ENCODE data around the gene TXNDC9.
"Not testable (repeated sequence)": the region's sequence is repeated elsewhere in the genome, so short reads cannot be mapped to it uniquely, and the experiment has no call there.

The TXNDC9 gene

DNA sequence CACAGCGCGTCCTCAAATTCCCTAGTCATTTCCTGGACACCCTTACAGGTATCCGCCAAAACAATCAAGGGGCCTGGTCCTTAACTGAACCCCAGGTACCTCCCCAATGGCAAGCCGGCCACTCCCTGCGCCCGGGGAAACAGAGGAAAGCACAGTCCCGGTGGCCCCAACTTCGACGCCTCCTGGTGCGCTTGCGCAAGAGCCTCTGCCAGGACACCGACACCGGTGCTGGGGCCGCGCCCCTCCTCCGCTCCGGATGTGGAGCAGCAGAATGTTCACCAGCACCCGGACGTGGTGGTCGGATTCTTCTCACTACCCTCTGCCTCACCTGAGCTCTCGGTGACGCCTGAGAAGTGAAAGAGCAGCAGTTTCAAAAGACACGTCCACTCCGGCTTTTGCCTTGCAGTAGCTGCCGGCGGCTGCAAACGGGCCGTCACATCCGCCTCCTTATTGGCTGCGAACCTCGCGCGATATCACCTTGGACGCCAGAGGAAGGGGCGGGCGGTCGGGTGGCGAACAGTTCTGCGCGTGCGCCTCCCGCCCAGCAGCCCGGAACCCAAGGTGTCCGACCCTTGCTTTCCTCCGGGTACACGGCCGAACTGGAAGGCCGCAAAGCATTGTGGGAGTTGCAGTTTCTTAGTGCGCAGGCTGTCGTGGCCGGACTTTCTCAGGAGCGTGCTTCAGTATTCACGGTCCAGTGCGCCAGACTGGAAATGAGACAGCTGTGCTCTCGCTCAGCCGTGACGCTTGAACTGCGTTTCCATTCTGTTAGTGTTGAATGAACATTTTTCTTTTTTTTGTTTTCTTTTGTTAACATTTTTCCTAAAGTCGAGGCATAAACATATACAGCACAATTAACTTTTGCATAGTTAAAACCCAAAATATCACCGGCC is at the start of gene TXNDC9:
TXNDC9 (minus strand) TSS at position 423 of the 893 bp plus-strand sequence. CDS start 3,123 bp downstream, outside the sequence.
- peak; percentile 92 for DNase-seq (ENCODE audit: low spot score)

DNA sequence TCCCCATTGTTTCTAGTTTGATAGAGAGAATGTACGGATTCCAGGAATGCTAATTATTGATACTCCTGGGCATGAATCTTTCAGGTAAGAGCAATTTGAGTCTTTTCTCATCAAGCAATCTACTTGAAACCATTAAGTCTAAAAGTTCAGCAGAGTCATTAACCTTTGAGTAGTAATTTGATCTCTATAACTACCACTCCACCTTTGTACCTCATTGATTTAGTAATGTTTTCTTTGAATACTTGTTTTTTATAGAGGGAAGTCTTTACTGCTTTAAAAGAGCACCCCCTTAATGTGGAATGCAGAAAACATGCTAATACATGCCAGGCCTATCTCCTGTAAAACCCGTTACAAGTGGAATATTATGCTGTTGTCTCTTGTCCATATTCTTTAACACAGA is 46.0 kb upstream of the TXNDC9 start:
- DNase-seq (ENCODE audit: low spot score) = no peak

DNA sequence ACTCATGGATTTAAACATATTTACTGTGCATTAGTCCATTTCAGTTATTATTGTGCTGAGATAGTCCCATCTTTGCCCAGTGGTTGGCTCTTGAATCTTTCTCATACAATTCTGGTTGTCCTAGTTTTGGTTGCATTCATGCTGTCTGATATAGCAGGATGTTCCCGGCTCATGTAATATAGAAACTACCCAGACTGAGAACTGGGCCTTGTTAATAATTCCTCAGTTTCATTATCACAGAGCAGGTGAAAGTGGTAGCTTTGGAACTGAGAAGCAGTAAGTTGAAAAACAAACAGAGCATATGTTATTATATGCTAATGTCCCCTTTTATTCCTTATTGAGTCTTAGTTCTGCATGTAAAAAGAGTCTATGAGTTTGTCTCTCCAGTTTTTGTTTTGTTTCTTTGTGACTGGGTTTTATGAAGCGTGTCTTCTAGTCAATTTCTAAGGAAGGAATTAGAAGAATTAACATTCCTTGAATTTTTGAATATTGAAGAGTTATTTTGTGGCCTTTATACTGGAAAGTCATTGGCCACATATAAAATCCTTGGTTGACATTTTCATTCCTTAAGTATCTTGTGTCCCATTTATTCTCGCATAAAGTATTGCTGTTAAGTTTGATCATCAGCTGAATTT is 44.4 kb upstream of the TXNDC9 start:
- DNase-seq (ENCODE audit: low spot score) = no peak

GRCh38 chr2:99377879-99378278 is 41.7 kb upstream of the TXNDC9 start:
- no peak for DNase-seq (ENCODE audit: low spot score)

DNA sequence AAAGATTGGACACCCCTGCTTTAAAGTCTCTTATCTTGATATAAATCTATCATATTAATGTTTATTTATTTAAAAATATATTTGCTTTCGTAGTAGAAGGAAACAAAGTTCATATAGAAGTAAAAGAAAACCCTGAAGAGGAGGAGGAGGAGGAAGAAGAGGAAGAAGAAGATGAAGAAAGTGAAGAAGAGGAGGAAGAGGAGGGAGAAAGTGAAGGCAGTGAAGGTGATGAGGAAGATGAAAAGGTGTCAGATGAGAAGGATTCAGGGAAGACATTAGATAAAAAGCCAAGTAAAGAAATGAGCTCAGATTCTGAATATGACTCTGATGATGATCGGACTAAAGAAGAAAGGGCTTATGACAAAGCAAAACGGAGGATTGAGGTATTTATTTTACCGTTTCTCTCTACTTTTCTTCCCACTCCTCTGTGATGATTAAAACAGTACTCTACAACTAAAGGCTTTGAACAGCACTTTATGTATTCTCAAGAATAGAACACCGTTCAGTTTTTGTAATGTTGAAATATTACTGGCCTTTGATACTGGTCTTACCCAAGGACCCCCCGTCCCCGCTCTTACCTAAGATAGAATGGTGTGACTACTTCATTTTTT is 40.2 kb upstream of the TXNDC9 start:
- no peak for DNase-seq (ENCODE audit: low spot score)

- DNase-seq (ENCODE audit: low spot score) = no peak
Observed at GRCh38 chr2:99374747-99375146, 38.6 kb upstream of the TXNDC9 start.

DNA sequence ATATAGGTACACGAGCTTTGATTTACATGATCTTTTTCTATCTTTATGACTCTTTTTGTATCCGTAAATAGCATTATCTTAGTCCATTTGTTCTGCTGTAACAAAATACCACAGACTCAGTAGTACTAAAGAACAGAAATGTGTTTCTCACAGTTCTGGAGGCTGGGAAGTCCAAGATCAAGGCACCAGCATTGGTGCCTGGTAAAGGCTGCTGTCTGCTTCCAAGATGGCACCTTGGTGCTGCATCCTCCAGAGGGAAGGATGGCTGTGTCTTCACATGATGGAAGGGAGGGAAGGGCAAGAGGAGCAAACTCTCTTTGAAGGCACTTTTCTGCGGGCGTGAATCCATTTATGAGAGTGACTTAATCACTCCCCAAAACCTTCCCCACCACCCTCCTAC is 37.0 kb upstream of the TXNDC9 start:
- no peak for DNase-seq (ENCODE audit: low spot score)

DNA sequence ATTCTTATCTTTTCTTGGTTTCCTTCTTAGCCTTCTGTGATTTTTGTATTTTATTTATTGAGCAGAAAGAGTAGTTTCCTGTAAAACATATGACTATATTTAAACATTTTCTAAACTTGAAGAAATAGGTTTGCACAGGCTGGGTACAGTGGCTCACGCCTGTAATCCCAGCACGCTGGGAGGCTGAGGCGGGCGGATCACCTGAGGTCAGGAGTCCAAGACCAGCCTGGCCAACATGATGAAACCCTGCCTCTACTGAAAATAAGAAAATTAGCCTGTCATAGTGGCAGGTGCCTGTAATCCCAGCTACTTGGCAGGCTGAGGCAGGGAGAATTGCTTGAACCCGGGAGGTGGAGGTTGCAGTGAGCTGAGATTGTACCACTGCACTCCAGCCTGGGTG is 32.7 kb upstream of the TXNDC9 start:
- DNase-seq (ENCODE audit: low spot score) = not testable (repeated sequence)

DNA sequence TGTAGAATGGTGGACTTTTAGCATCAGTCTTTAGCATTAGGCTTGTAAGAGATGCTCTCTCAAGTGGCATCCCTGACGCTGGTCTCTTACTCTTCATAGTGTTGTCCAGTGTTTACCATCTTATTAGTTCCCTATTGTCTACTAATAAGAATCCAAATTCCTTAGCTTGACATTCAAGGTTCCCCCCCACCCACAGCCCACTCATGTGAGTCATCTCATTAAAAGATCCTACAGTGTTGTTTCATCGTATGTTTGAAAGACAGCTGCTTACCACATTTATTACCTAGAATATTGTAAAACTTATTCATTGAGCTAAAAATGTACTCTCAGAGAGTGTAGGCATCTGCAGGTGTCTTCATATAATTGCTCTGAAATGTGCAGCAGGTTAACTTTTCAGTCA is 29.5 kb upstream of the TXNDC9 start:
- no peak for DNase-seq (ENCODE audit: low spot score)

DNA sequence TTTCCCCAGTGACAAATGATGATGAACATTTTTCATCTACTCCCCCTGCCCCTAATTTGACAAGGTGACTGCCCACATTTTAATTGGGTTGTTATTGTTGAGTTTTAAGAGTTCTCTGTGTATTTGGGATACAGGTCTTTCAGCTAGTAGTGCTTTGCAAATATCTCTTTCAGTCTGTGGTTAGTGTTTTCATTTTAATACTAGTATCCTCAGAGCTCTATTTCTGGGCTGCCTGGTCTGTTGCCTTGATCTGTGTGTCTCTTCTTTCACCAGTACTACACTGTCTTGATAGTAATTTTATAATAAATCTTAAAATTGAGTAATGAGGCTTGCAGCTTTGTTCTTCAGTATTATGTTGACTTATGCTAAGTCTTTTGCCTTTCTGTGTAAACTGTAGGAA is 20.7 kb upstream of the TXNDC9 start:
- no peak for DNase-seq (ENCODE audit: low spot score)

DNA sequence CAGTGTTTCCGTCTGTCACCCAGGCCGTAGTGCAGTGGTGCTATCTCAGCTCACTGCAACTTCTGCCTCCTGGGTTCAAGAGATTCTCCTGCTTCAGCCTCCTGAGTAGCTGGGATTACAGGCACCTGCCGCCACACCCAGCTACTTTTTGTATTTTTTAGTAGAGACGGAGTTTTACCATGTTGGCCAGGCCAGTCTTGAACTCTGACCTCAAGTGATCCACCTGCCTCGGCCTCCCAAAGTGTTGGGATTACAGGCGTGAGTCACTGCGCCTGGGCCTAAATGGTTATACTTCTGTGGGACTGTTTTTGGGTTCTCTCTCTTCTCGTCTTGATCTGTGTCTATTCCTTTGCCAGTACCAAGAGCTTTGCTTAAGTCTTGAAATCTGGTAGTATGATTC is 18.7 kb upstream of the TXNDC9 start:
- not testable (repeated sequence) for DNase-seq (ENCODE audit: low spot score)

DNA sequence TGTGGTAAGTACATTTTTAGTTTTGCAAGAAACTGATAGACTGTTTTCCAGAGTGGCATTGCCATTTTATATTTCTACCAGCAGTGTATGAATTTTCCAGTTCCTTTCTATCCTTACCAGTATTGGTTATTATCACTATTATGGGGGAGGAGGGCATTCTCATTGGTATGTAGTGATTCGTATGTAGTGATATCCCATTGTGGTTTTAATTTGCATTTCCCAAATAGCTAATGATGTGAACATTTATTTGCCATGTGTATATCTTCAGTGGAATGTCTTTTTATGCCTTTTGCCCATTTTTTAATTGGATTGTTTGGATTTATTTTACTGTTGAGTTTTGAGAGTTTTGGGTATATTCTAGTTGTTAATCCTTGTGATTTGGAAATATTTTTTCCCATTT is 17.9 kb upstream of the TXNDC9 start:
- DNase-seq (ENCODE audit: low spot score) = no peak

DNA sequence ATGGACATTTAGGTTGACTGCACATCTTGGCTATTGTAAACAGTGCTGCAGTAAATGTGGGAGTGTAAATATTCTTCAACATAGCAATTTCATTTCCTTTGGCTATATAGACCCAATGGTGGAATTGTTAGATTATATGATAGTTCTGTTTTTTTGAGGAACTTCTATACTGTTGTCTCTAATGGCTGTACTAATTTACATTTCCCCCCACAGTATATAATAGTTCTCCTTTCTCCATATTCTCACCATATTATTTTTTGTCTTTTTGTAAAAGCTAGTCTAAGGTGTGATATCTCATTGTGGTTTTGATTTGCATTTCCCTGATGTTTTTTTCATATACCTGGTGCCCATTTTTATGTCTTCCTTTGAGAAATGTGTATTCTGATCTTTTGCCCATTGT is 14.1 kb upstream of the TXNDC9 start:
- DNase-seq (ENCODE audit: low spot score) = no peak

GRCh38 chr2:99348173-99348572 is 12.0 kb upstream of the TXNDC9 start:
- DNase-seq (ENCODE audit: low spot score) = no peak

DNA sequence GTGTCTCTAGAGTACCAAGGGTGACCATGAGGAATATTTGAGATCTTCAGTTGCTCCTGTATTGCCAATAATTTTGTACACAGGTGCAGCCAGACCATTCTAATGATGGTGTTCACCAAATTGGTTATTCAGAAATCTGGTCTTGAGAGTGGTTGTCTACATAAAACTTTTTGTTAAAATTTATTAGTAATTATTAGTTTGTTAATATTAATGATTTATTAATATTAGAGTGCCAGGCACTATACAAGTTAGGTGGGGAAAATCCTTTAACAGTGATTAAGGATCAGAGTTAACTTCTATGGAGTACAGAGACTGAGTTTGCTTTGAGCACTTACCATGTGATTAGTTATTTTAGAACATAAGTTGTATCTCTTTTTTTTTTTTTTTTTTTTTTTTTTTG is 10.1 kb upstream of the TXNDC9 start:
- DNase-seq (ENCODE audit: low spot score) = no peak

- DNase-seq (ENCODE audit: low spot score) = not testable (repeated sequence)
Observed at GRCh38 chr2:99345446-99345845, 9.3 kb upstream of the TXNDC9 start.

DNA sequence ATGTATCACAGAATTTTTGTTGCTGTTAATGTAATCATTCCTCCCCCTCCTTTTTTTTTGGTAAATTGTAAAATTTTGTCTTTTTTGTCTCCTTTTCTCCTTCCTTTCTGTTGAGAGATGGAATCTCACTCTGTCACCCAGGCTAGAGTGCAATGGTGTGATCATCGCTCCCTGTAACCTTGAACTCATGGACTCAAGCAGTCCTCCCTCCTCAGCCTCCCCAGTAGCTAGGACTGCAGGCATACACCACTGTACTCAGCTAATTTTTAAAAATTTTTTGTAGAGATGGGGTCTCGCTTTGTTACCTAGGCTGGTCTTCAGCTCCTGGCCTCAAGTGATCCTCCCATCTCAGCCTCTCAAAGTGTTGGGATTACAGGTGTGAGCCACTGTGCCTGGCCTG is 6.4 kb upstream of the TXNDC9 start:
- DNase-seq (ENCODE audit: low spot score) = no peak

DNA sequence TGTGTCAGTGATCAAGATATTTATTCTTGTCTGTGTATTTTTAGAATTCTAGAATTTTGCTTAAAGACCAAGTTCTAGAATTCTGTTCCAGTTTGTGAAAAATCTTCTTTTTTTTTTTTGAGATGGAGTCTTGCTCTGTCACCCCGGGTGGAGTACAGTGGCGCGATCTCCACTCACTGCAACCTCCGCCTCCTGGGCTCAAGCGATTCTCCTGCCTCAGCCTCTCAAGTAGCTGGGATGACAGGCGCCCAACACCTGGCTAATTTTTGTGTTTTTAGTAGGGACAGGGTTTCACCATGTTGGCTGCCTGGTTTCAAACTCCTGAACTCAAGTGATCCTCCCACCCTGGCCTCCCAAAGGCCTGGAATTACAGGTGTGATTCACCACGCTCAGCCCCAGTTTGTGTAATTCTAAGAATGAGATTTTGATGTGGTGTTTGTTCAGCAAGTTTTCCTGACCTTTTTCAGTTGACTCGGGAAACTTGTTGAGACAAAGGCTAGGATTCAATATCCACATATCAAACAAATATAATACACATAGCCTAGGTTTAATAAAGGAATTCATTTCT is 4.6 kb upstream of the TXNDC9 start:
- no peak for DNase-seq (ENCODE audit: low spot score)

DNA sequence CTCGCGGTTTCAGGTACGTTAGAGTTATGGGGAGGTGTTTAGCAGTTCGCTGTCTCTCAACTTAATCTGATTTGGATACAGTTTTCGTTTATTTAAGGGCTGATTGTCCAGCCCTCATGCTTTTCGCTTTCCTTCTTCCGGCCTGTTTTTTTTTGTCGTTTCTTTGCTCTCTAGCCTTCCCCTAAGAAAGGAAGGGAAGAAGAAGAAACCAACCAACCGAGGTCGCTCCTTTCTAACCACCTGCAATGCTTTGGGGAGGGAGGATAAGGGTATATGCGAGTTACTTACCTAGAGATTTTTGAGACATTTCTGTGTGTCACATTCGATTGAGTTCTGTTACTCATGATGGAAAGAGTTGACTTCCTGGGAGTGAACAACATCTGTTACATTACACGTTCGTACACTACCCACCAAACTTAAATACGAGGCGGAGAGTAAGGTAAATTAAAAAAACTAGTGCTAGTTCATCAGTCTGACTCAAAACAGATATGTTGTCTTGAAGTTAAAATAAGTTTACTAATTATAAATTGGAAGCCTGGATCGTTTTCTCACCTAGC is 2.0 kb upstream of the TXNDC9 start:
- DNase-seq (ENCODE audit: low spot score) = no peak

GRCh38 chr2:99337113-99338028 is 1.2 kb upstream of the TXNDC9 start, which contains the start of gene EIF5B:
EIF5B (plus strand) TSS chr2:99337389; CDS start chr2:99337555, 166 bp downstream.
- DNase-seq (ENCODE audit: low spot score) = peak; percentile 92

GRCh38 chr2:99336804-99337112 is 625 bp upstream of the TXNDC9 start:
- DNase-seq (ENCODE audit: low spot score) = no peak
